ENCODE data around the gene CEP164. TPM values are rescaled to one million over a fixed set of nuclear protein-coding genes. Genes with fewer than 3 reads are reported as not detected.

Gene CEP164
- total and polyA plus RNA-seq, 9 of the 15 experiments (the other 6 are each of a cell fraction or from before 2014, with no cell fraction given): 2.1 to 16.5 (median 10.4) TPM

GRCh38 chr11:117426297-117426685 is 98.6 kb downstream of the CEP164 start (continued):
- TF ChIP-seq SRSF3 (IDR thresholded peaks at IDR 0.05; ENCODE audit: insufficient read depth, low read length) (no peak), ZBTB9 (CRISPR knock-in tag; IDR thresholded peaks at IDR 0.05) (no peak), RCOR1 (IDR thresholded peaks at IDR 0.05; ENCODE audit: borderline replicate concordance in 1 of 2, low read depth in 2 of 2, low read length in 2 of 2) (0 out of 4 replicates have a peak, but pooled peaks of 1 of the 2 experiments have one; percentile 19), HDGF (IDR thresholded peaks at IDR 0.05) (no peak), SIN3B (IDR thresholded peaks at IDR 0.05; ENCODE audit: low read depth) (no peak), RBM39 (optimal IDR thresholded peaks at IDR 0.05; ENCODE audit: low read depth, low read length) (no peak), ZNF280B (CRISPR knock-in tag; IDR thresholded peaks at IDR 0.05) (no peak), ZNF174 (CRISPR knock-in tag; IDR thresholded peaks at IDR 0.05) (no peak), NCOR1 (IDR thresholded peaks at IDR 0.05) (no peak), MAZ (CRISPR knock-in tag; conservative IDR thresholded peaks at IDR 0.05 in 1 of 2, IDR thresholded peaks at IDR 0.05 in 1 of 2) (no peak), CTCF (IDR thresholded peaks at IDR 0.05 in 2 of 3, conservative IDR thresholded peaks at IDR 0.05 in 1 of 3; ENCODE audit: insufficient read depth in 2 of 3, low read depth in 1 of 3, low read length in 3 of 3) (peak; percentile 87 to 97 (median 91)), CBFB (CRISPR knock-in tag; IDR thresholded peaks at IDR 0.05) (no peak), ELK1 (CRISPR knock-in tag; IDR thresholded peaks at IDR 0.05) (no peak), CC2D1A (IDR thresholded peaks at IDR 0.05) (peak; percentile 57), ZNF75A (CRISPR knock-in tag; IDR thresholded peaks at IDR 0.05) (no peak), CCNT2 (IDR thresholded peaks at IDR 0.05; ENCODE audit: borderline replicate concordance, extremely low read depth, insufficient read length, low read depth, low read length) (no peak), ADNP (tag; IDR thresholded peaks at IDR 0.05) (no peak), ERF (CRISPR knock-in tag; IDR thresholded peaks at IDR 0.05) (no peak), SMC3 (conservative IDR thresholded peaks at IDR 0.05; ENCODE audit: insufficient read depth, low read depth, low read length) (peak; percentile 86), ZBTB49 (CRISPR knock-in tag; IDR thresholded peaks at IDR 0.05; ENCODE audit: borderline replicate concordance) (no peak), RBM25 (IDR thresholded peaks at IDR 0.05; ENCODE audit: low read depth, low read length, severe bottlenecking) (no peak)
